Testis (tissue), 3 donors: ENCODE results near the gene HIF1AN. TPM values are rescaled to one million over a fixed set of nuclear protein-coding genes. Genes with fewer than 3 reads are reported as not detected.

ENCODE experiments used
- DNase-seq: peaks from one replicate; pipeline ENCODE4 v3.0.0-alpha.2; 2019
- H3K27ac ChIP-seq, 2 donors: fragments of 200-600 bp; sonication (generic); one replicate each; pipeline ENCODE4 v1.5.1; 2019
- H3K27me3 ChIP-seq: fragments of 200-600 bp; sonication (generic); one replicate; pipeline ENCODE4 v1.5.1; 2019
- H3K36me3 ChIP-seq: fragments of 200-600 bp; sonication (generic); one replicate; pipeline ENCODE4 v1.5.1; 2017; ENCODE audit warnings: low read depth; ENCODE audit errors: missing control alignments
- H3K4me1 ChIP-seq: fragments of 200-600 bp; sonication (generic); one replicate; pipeline ENCODE4 v1.5.1; 2019
- H3K4me3 ChIP-seq, 2 donors: fragments of 200-600 bp; sonication (generic); one replicate each; pipeline ENCODE4 v1.5.1; 2017 to 2019
- H3K9me3 ChIP-seq: fragments of 200-600 bp; sonication (generic); one replicate; pipeline ENCODE4 v1.5.1; 2017
- POLR2A ChIP-seq: fragments of 450-650 bp; IDR thresholded peaks from one replicate; pipeline ENCODE4 v1.6.1; 2017; ENCODE audit warnings: antibody characterized with exemption, mild to moderate bottlenecking, moderate library complexity
- WGBS, 2 donors: methylation state at CpG; one replicate each; pipeline ENCODE4 v1.1.5; 2018; 5-methylcytosine and 5-hydroxymethylcytosine counted together
- intact Hi-C: fragments of 100-400 bp; cut with DNase I; formaldehyde crosslinking; loops from one replicate; pipeline ENCODE4 v1.15.1; 2023; ENCODE audit warnings: low total_unique reads
- polyA plus RNA-seq: library from polyadenylated mRNA; stranded (reverse); fragments of 350-450 nt; fragmentation: Illumina TruSeq; extraction: RNeasy Lipid Tissue Mini Kit (QIAGEN cat#74804); gene quantifications from one replicate; pipeline ENCODE4 v1.2.3, GENCODE V29; 2014; ENCODE audit warnings: low read depth, low replicate concordance; ENCODE audit not compliant: insufficient read depth
- total RNA-seq, 2 donors: library from RNA; depleted of rRNA; stranded (reverse); fragments of >200 nt; gene quantifications; one replicate each; pipeline ENCODE4 v1.2.3, GENCODE V29; 2016
- TF ChIP-seq, protein P1 (sequence below), 3 experiments: fragments of 450-650 bp in 2 of 3; fragments of 200-600 bp in 1 of 3; sonication (generic) in 1 of 3; IDR thresholded peaks; one replicate each; pipeline ENCODE4 v1.5.1; 2016 to 2019; ENCODE audit warnings: antibody characterized with exemption in 3 of 3, mild to moderate bottlenecking in 2 of 3, moderate library complexity in 1 of 3

HIF1AN gene
- total and polyA plus RNA-seq, 3 donors from 2014 or later = 30.9 to 81.0 (median 34.3) TPM

DNA sequence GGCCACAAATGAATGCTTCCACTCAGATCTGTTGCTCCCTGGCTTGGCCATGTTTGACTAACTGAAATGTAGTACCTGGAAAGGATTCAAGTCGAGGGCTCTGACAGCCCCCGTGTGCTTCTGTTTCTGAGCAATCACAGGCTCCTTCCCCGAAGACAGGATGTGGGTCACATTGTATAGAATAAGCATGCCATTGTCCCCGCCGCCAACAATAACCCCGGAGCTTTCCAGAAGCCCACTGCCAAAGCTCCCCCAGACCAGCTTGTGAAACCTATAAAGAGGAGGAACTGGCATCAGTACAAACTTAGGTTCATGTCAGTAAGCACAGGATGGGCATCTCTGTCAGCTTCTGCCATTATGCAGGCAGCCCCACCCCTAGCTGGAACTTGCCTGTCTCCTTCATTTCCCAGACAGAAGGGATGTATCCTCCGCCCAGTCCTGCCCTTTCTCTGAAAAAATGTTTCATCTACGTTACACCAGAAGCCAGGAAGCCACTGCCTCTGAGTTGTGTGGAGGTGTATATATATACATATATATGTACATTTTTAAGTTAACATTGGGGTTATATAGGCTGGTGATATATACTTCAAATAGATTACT lies 26.4 kb upstream of the HIF1AN start:
- intact Hi-C loops = no loop called here
- TF ChIP-seq, protein P1, sequence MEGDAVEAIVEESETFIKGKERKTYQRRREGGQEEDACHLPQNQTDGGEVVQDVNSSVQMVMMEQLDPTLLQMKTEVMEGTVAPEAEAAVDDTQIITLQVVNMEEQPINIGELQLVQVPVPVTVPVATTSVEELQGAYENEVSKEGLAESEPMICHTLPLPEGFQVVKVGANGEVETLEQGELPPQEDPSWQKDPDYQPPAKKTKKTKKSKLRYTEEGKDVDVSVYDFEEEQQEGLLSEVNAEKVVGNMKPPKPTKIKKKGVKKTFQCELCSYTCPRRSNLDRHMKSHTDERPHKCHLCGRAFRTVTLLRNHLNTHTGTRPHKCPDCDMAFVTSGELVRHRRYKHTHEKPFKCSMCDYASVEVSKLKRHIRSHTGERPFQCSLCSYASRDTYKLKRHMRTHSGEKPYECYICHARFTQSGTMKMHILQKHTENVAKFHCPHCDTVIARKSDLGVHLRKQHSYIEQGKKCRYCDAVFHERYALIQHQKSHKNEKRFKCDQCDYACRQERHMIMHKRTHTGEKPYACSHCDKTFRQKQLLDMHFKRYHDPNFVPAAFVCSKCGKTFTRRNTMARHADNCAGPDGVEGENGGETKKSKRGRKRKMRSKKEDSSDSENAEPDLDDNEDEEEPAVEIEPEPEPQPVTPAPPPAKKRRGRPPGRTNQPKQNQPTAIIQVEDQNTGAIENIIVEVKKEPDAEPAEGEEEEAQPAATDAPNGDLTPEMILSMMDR (IDR thresholded peaks at IDR 0.05) = no peak
- no peak for TF ChIP-seq POLR2A
- H3K4me3 ChIP-seq = no peak overlapping the region

DNA sequence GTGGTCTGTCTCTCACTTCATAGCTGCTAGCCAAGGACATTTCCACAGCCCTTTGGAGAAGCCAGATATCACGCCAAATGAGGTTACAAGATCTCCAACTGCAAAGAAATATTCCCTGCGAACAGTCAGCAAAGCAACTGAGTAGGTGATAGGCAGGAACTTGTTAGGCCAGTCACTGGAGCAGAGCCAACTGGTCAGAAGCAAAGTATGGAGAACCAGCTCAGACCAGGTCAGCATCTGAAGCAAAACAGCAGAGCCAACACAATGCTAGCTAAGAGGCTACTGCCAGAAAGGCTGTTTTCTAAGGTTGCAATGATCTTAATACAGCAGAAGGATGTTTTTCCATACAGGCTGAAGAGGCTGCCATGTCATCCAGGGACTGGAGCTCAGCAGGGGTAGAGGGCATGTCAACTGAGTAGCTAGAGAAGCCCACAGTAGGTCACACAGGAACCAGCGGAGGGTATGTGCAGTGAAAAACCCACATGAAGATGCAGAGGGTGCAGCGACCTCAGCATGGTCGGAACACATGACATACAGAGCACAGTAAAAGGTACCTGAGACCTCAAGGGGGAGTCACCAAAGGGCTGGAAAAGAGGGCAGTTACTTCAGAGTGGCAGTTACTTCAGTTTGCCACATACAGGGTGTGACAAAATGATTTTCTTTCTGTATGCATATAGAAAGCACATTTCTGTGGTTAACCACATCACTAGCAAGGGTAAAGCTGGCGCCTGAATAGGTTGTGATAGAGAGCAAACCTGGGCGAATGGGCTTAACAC lies 25.0 kb upstream of the HIF1AN start:
- WGBS, 2 donors = 92 to 96% methylated on average over 7 of the region's 7 CpGs
- H3K36me3 ChIP-seq = no peaks in the 10 kb centered on the region
- no peak overlapping the region for H3K4me3 ChIP-seq
- no peak for TF ChIP-seq POLR2A
- TF ChIP-seq, protein P1 (IDR thresholded peaks at IDR 0.05) = no peak
- no peaks in the 10 kb centered on the region for H3K27me3 ChIP-seq
- no peak for DNase-seq
- no peak overlapping the region for H3K27ac ChIP-seq
- H3K9me3 ChIP-seq = no peaks in the 10 kb centered on the region
- intact Hi-C loops = no loop called here
- no peaks in the 10 kb centered on the region for H3K4me1 ChIP-seq

More for the DNA sequence above, 26.4 kb upstream of the HIF1AN start:
- 87 to 89% methylated on average over 7 to 8 of the region's 8 CpGs for WGBS, 2 donors
- Histone ChIP-seq H3K9me3 (no peaks in the 10 kb centered on the region), H3K27me3 (no peaks in the 10 kb centered on the region), H3K4me1 (no peaks in the 10 kb centered on the region), H3K27ac (no peak overlapping the region), H3K36me3 (no peaks in the 10 kb centered on the region)
- DNase-seq = no peak

DNA sequence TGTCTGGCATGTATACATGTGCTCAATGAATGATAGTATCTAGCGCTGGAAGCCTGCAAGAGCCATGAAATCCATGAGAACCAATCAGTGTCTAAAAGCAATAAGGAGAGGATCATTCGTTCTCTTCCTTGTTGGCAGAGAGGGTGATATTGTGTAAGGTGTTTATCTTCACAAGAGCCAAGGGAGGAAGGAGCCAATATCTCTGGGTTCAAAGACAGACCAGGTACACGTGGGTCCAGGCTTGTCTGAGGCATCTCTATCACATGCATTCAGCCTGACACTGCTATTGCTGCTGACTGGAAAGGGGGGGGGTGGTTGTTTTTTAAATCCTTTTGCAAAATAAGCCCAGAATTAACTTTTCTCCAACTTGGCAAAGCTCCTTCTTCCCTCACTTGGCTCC lies 20.1 kb upstream of the HIF1AN start:
- Histone ChIP-seq H3K27ac (no peak overlapping the region), H3K36me3 (no peaks in the 10 kb centered on the region), H3K4me3 (no peak overlapping the region), H3K27me3 (no peaks in the 10 kb centered on the region), H3K9me3 (no peaks in the 10 kb centered on the region), H3K4me1 (peaks cover 12% of the 10 kb centered on the region)
- intact Hi-C loops = no loop called here
- WGBS, 2 donors = 89 to 92% methylated on average over 3 of the region's 3 CpGs
- TF ChIP-seq, protein P1 (IDR thresholded peaks at IDR 0.05) = no peak
- TF ChIP-seq POLR2A = no peak
- no peak for DNase-seq

DNA sequence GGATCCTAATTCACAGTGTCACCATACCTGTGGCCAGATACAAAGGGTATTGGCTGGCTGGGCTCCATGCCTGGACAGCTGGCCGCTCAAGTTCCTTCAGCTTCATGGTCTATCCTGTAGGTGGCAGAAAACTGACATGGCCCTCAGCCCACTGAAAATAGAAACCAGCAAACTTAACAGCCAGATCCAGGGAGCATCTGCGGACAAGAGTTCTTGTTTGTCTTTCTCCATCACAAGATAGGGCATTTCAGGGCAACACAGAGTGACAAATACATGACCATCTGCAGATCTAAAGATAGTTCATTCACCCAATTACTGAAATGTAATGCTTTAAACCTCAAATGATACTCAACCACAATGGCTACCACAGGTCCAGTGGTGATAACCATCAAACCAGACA lies 18.9 kb upstream of the HIF1AN start:
- H3K4me1 ChIP-seq = peaks cover 12% of the 10 kb centered on the region
- 93 to 96% methylated on average over 2 of the region's 2 CpGs for WGBS, 2 donors
- H3K27ac ChIP-seq = no peak overlapping the region
- H3K36me3 ChIP-seq = no peaks in the 10 kb centered on the region
- no peaks in the 10 kb centered on the region for H3K27me3 ChIP-seq
- TF ChIP-seq POLR2A = no peak
- TF ChIP-seq, protein P1 (IDR thresholded peaks at IDR 0.05) = no peak
- DNase-seq = no peak
- H3K9me3 ChIP-seq = no peaks in the 10 kb centered on the region
- intact Hi-C loops = no loop called here
- no peak overlapping the region for H3K4me3 ChIP-seq
